GM20431 (cell line): ENCODE data around the gene RTEL1.

ENCODE experiments used
- in situ Hi-C: fragments of 300-500 bp; cut with MseI, MboI; formaldehyde crosslinking; loops from one replicate; pipeline ENCODE4 v1.15.0; 2020; ENCODE audit warnings: low sequenced_read_pairs; ENCODE audit not compliant: unreplicated experiment

RTEL1 gene

GRCh38 chr20:63734111-63734945 is 76.2 kb downstream of the RTEL1 start:
- in situ Hi-C loops: no loop called here

- in situ Hi-C loops: no loop called here
Measured at GRCh38 chr20:63734946-63735858, 77.1 kb downstream of the RTEL1 start.

- in situ Hi-C loops: no loop called here
Measured at GRCh38 chr20:63735859-63736718, 78.0 kb downstream of the RTEL1 start, which contains the start of gene LIME1. Gene LIME1, plus strand, starts transcription at chr20:63736664. Its CDS starts 886 bp downstream, at chr20:63737550.

- in situ Hi-C loops: no loop called here
Measured at GRCh38 chr20:63736893-63737694, 79.0 kb downstream of the RTEL1 start.

GRCh38 chr20:63737695-63737944 is 79.5 kb downstream of the RTEL1 start:
- in situ Hi-C loops: no loop called here

- in situ Hi-C loops: no loop called here
Measured at GRCh38 chr20:63737945-63738686, 80.0 kb downstream of the RTEL1 start.

- in situ Hi-C loops: no loop called here
Measured at GRCh38 chr20:63738687-63739129, 80.6 kb downstream of the RTEL1 start.

GRCh38 chr20:63739130-63740069 is 81.3 kb downstream of the RTEL1 start, which contains the start of gene SLC2A4RG:
Gene SLC2A4RG, plus strand, starts transcription at chr20:63739776. Its CDS starts 137 bp downstream, at chr20:63739913.
- in situ Hi-C loops: no loop called here

GRCh38 chr20:63740070-63740626 is 82.0 kb downstream of the RTEL1 start:
- in situ Hi-C loops: no loop called here

- in situ Hi-C loops: no loop called here
Measured at GRCh38 chr20:63740627-63741353, 82.7 kb downstream of the RTEL1 start.

- in situ Hi-C loops: no loop called here
Measured at GRCh38 chr20:63741354-63741675, 83.2 kb downstream of the RTEL1 start.

- in situ Hi-C loops: no loop called here
Measured at GRCh38 chr20:63741676-63742380, 83.7 kb downstream of the RTEL1 start.

GRCh38 chr20:63742381-63743024 is 84.4 kb downstream of the RTEL1 start:
- in situ Hi-C loops: no loop called here

- in situ Hi-C loops: no loop called here
Measured at GRCh38 chr20:63743210-63743970, 85.3 kb downstream of the RTEL1 start.

- in situ Hi-C loops: no loop called here
Measured at GRCh38 chr20:63744158-63744557, 86.0 kb downstream of the RTEL1 start.
